ENCODE data around the gene RABGAP1L. TPM values are rescaled to one million over a fixed set of nuclear protein-coding genes. Genes with fewer than 3 reads are reported as not detected.

Gene RABGAP1L
- total RNA-seq, 1 experiment from 2014 or later: 29.3 TPM

DNA sequence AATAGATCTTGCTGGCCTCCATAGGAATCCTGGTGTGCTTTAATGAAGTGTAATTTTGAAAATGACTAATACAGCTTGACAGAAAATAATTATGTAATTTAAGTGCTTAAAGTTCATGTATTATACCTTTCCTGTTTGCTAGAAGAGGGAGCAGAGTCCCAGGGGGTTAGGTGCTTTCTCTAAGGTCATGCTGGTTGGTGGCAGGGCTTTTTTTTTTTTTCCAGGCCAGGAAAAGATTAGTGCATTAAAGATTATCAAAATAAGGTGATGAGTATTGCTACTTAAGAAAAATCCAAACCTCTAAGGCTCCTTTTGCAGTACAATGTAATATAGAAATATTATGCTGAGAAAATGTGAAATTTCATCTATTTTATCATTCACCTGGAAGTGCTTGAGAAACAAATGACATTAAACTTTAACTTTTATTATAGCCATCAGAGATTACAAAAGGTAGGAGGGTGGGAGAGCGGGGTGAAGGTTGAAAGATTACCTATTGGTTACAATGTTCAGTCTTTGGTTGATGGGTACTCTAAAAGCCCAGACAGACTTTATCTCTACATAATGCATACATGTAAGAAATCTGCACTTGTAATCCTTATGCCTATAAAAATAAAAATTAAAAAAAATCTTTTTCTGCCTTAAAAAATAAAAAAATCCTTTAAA lies 110.8 kb downstream of the RABGAP1L start:
- POLR2A ChIA-PET: no interaction called here

More for the DNA sequence above, 110.8 kb downstream of the RABGAP1L start:
- Histone ChIP-seq H3K36me3 (ENCODE audit: control insufficient read depth in 1 of 2, insufficient read depth in 2 of 2, low read length in 2 of 2) (no peaks in the 10 kb centered on the region), H3K4me3 (replicated peaks in 1 of 2; ENCODE audit: low read depth in 1 of 2, low read length in 2 of 2) (no peak overlapping the region), H3K9ac (ENCODE audit: low read length) (no peak overlapping the region), H3K27ac (ENCODE audit: low read depth, low read length) (no peak overlapping the region), H3K4me1 (ENCODE audit: control insufficient read depth in 1 of 2, insufficient read depth in 2 of 2, low read length in 2 of 2) (no peaks in the 10 kb centered on the region), H3K27me3 (ENCODE audit: insufficient read depth, low read length) (no peaks in the 10 kb centered on the region), H3K9me3 (ENCODE audit: control insufficient read depth in 1 of 2, insufficient read depth in 1 of 2, low read depth in 1 of 2, low read length in 2 of 2) (no peaks in the 10 kb centered on the region), H4K20me1 (ENCODE audit: insufficient read depth) (no peaks in the 10 kb centered on the region), H2AFZ (ENCODE audit: low read depth, low read length, poor library complexity, severe bottlenecking) (no peak overlapping the region), H3K9me2 (ENCODE audit: insufficient read depth) (no peaks in the 10 kb centered on the region), H3K4me2 (ENCODE audit: low read length) (no peak overlapping the region), H3K79me2 (ENCODE audit: insufficient read depth, low read length) (no peaks in the 10 kb centered on the region)
- ChIA-PET RAD21 (ENCODE audit: low non-redundant PET in 1 of 2, low total read pairs in 2 of 2, uncharacterized antibody in 2 of 2, unreplicated experiment in 2 of 2) (no interaction called here), CTCF (no interaction called here)
- TF ChIP-seq CBX3 (IDR thresholded peaks at IDR 0.05; ENCODE audit: low read depth): no peak
- no peak for TF ChIP-seq TCF7L2 (IDR thresholded peaks at IDR 0.05; ENCODE audit: borderline replicate concordance, extremely low read depth, insufficient read depth, insufficient read length)
- TF ChIP-seq POLR2A (IDR thresholded peaks at IDR 0.05; ENCODE audit: borderline replicate concordance, extremely low read depth, insufficient read depth, insufficient read length): no peak
- no peak for TF ChIP-seq EZH2 (IDR thresholded peaks at IDR 0.05)
- no peak for TF ChIP-seq ELF1 (IDR thresholded peaks at IDR 0.05; ENCODE audit: borderline replicate concordance, low read depth)
- no peak for TF ChIP-seq ZNF274 (IDR thresholded peaks at IDR 0.05; ENCODE audit: low read depth, low read length)
- TF ChIP-seq ZFX (IDR thresholded peaks at IDR 0.05): no peak
- TF ChIP-seq, protein P1, sequence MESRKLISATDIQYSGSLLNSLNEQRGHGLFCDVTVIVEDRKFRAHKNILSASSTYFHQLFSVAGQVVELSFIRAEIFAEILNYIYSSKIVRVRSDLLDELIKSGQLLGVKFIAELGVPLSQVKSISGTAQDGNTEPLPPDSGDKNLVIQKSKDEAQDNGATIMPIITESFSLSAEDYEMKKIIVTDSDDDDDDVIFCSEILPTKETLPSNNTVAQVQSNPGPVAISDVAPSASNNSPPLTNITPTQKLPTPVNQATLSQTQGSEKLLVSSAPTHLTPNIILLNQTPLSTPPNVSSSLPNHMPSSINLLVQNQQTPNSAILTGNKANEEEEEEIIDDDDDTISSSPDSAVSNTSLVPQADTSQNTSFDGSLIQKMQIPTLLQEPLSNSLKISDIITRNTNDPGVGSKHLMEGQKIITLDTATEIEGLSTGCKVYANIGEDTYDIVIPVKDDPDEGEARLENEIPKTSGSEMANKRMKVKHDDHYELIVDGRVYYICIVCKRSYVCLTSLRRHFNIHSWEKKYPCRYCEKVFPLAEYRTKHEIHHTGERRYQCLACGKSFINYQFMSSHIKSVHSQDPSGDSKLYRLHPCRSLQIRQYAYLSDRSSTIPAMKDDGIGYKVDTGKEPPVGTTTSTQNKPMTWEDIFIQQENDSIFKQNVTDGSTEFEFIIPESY (IDR thresholded peaks at IDR 0.05; ENCODE audit: extremely low read depth, insufficient replicate concordance, low read length): no peak
- no peak for TF ChIP-seq YY1 (IDR thresholded peaks at IDR 0.05; ENCODE audit: extremely low read depth, insufficient replicate concordance, low read depth, low read length)
- TF ChIP-seq, protein P2, sequence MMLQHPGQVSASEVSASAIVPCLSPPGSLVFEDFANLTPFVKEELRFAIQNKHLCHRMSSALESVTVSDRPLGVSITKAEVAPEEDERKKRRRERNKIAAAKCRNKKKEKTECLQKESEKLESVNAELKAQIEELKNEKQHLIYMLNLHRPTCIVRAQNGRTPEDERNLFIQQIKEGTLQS (IDR thresholded peaks at IDR 0.05): no peak
- no peak for TF ChIP-seq EGR1 (IDR thresholded peaks at IDR 0.05; ENCODE audit: low read depth)
- TF ChIP-seq, protein P3, sequence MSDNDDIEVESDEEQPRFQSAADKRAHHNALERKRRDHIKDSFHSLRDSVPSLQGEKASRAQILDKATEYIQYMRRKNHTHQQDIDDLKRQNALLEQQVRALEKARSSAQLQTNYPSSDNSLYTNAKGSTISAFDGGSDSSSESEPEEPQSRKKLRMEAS (IDR thresholded peaks at IDR 0.05): no peak
- TF ChIP-seq, protein P4, sequence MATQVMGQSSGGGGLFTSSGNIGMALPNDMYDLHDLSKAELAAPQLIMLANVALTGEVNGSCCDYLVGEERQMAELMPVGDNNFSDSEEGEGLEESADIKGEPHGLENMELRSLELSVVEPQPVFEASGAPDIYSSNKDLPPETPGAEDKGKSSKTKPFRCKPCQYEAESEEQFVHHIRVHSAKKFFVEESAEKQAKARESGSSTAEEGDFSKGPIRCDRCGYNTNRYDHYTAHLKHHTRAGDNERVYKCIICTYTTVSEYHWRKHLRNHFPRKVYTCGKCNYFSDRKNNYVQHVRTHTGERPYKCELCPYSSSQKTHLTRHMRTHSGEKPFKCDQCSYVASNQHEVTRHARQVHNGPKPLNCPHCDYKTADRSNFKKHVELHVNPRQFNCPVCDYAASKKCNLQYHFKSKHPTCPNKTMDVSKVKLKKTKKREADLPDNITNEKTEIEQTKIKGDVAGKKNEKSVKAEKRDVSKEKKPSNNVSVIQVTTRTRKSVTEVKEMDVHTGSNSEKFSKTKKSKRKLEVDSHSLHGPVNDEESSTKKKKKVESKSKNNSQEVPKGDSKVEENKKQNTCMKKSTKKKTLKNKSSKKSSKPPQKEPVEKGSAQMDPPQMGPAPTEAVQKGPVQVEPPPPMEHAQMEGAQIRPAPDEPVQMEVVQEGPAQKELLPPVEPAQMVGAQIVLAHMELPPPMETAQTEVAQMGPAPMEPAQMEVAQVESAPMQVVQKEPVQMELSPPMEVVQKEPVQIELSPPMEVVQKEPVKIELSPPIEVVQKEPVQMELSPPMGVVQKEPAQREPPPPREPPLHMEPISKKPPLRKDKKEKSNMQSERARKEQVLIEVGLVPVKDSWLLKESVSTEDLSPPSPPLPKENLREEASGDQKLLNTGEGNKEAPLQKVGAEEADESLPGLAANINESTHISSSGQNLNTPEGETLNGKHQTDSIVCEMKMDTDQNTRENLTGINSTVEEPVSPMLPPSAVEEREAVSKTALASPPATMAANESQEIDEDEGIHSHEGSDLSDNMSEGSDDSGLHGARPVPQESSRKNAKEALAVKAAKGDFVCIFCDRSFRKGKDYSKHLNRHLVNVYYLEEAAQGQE (IDR thresholded peaks at IDR 0.05; ENCODE audit: low read depth): no peak
- no peak for TF ChIP-seq CEBPB (IDR thresholded peaks at IDR 0.05; ENCODE audit: low read depth)
- no peak for TF ChIP-seq SRF (IDR thresholded peaks at IDR 0.05; ENCODE audit: low read depth)
- no peak for TF ChIP-seq JUND (IDR thresholded peaks at IDR 0.05)
- TF ChIP-seq, protein P5, sequence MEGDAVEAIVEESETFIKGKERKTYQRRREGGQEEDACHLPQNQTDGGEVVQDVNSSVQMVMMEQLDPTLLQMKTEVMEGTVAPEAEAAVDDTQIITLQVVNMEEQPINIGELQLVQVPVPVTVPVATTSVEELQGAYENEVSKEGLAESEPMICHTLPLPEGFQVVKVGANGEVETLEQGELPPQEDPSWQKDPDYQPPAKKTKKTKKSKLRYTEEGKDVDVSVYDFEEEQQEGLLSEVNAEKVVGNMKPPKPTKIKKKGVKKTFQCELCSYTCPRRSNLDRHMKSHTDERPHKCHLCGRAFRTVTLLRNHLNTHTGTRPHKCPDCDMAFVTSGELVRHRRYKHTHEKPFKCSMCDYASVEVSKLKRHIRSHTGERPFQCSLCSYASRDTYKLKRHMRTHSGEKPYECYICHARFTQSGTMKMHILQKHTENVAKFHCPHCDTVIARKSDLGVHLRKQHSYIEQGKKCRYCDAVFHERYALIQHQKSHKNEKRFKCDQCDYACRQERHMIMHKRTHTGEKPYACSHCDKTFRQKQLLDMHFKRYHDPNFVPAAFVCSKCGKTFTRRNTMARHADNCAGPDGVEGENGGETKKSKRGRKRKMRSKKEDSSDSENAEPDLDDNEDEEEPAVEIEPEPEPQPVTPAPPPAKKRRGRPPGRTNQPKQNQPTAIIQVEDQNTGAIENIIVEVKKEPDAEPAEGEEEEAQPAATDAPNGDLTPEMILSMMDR (IDR thresholded peaks at IDR 0.05 in 2 of 3, conservative IDR thresholded peaks at IDR 0.05 in 1 of 3; ENCODE audit: borderline replicate concordance in 1 of 3, insufficient read depth in 1 of 3, low read depth in 2 of 3, low read length in 2 of 3): no peak
- TF ChIP-seq SIN3A (IDR thresholded peaks at IDR 0.05; ENCODE audit: low read depth): no peak
- no peak for TF ChIP-seq POLR2AphosphoS5 (IDR thresholded peaks at IDR 0.05; ENCODE audit: low read depth, low read length)
- no peak for TF ChIP-seq RAD21 (IDR thresholded peaks at IDR 0.05; ENCODE audit: low read depth)
- intact Hi-C loops (cut with micrococcal nuclease): no loop called here
- DNase-seq (ENCODE audit: low read depth, low spot score) (no peak), ATAC-seq (no peak)
- no TSS peak for BruUV-seq (replicated peaks)

Measured in HCT116 (cell line).